ENCODE results near the gene PKD2L2.
A peak's percentile ranks its signal among the peaks of the same experiment; 100 is the strongest.
"Not testable (repeated sequence)": the region's sequence is repeated elsewhere in the genome, so short reads cannot be mapped to it uniquely, and the experiment has no call there.

PKD2L2 gene

DNA sequence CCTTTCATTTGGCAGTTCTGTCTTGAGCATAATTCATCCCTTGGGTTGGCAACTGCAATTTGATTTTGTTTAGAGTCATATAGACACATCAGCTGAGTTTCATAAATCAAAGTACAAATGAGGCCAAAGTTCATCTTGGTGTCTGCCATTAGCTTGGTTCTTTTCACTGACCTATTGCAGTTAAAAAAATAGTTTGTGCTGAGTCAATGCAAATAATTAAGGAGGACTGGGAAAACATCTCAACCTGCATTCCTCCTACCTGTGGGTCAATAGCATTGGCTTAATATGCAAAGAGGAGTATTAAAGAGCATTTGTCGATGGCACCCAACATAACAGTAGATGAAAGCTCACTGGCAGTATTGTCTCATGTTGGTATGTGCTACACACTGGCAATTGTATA, 1.6 kb downstream of the PKD2L2 start:
- DNase-seq, result no peak

DNA sequence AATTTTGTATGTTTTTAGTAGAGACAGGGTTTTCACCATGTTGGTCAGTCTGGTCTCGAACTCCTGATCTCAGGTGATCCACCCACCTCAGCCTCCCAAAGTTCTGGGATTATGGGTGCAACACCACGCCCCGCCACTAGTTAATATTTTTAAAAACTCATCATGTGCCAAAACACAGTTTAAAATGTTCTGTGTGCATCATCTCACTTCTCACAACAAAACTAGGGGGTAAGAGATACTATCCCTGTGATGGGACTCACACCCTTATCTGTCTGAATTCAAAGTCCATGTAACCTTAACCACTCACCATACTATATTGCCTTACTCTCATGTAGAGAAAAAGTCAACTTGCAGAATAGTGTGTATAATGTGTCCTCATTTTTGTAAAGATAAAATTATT, 2.6 kb downstream of the PKD2L2 start:
- DNase-seq, result no peak

DNA sequence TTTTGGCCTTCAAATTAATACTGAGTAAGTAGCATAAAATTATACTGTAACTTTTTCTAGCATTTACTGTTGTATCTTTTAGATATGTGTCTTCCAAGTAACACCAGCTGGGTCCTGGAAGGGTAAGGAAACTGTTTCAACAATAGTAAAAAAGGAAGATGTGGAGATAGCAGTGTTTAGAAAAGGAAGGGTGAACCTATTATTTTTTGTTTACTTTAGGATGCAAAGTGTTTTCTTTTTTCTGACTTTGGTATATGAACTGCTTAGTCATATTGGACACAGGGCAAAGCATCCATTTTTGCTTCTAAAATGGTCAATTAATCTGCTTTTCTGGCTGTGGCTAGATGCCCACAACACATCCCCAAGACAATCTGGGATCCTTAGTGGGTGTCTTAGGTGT, 5.3 kb downstream of the PKD2L2 start:
- no peak for DNase-seq

DNA sequence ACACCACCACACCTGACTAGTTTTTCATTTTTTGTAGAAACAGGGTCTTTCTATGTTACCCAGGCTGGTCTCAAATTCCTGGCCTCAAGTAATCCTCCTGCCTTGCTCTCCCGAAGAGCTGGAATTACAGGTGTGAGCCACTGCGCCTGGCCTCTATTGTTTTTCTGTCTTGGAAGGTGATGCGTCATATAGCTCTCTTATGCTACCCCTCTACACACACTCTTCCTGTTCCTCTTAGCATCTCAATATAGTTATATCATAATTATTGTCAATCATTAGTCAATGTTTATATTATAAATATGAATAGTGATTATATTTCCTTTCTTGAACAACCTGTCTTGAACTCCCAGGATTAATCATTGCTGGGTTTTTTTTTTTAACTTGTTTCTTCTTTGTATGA, 7.3 kb downstream of the PKD2L2 start:
- no peak for DNase-seq

DNA sequence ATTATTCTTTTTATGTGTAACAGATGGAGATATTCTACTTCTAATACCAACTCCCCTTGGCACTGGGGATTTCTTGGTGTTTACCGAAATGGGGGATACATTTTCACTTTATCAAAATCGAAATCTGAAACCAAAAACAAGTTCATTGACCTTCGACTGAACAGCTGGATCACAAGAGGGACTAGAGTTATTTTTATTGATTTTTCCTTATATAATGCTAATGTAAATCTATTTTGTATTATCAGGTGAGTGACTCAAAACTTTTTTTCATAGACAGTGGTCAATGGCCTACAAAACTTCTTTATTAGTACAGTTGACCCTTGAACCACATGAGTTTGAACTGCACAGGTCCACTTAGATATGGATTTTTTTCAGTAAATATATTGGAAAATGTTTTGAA, 10.2 kb downstream of the PKD2L2 start:
- no peak for DNase-seq

DNA sequence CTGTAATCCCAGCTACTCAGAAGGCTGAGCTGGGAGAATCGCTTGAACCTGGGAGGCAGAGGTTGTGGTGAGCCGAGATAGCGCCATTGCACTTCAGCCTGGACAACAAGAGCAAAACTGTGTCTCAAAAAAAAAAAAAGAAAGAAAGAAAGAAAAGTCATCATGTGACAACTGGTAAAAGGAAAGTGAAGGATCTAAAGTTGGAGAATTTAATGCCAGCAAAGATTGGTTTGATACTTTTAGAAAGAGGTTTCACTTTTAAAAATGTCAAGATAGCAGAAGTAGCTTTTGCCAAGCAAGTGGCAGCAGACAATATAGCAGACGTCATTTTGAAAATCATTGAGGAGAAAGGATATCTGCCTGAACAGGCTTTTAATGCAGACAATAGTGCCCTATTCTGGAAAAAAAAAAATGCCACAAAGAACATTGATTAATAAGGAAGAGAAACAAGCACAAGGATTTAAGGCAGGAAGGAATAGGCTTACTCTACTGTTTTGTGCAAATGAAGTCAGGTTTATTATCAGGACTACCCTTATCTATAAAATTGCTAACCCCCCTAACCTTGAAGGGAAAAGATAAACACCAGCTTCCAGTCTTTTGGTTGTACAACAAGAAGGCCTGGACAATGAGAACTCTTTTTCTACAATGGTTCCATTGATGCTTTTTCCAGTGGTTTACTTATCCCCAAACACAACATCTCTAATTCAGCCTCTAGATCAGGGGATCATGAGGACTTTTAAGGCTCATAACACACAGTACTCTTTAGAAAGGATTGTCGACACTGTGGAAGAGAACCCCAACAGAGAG, 12.0 kb downstream of the PKD2L2 start:
- DNase-seq, result peak in 1 of 2 donors; percentile 35

DNA sequence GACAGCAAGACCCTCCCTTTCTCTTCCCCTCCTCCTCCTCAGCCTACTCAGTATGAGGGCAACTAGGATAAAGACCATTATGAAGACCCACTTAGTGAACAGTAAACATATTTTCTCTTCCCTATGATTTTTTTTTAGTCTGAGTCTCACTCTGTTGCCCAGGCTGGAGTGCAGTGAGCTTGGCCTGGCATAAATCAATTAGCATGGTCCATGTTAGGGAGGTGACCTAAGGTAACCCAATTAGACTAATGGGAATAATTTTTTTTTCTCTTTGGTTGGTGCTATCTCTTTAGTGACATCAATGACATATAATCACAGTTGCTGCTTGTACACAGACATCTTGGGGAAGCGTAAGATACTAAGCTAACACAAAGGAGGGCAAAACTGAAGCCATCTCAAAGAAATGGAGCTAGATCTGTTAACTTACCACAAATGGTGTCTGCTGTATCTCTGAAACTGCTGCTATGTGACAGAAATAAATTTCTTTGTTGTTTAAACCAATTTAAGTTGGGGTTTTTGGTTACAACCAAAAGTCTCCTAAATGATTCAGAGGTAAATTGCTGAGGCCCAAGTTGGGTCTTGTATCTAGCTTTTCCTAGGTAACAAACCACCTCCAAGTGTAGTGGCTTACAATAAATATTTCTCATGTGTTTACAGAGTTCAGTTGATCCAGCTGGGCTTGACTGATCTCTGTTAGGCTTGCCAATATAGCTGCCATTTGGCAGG, 13.3 kb downstream of the PKD2L2 start:
- no peak for DNase-seq

DNA sequence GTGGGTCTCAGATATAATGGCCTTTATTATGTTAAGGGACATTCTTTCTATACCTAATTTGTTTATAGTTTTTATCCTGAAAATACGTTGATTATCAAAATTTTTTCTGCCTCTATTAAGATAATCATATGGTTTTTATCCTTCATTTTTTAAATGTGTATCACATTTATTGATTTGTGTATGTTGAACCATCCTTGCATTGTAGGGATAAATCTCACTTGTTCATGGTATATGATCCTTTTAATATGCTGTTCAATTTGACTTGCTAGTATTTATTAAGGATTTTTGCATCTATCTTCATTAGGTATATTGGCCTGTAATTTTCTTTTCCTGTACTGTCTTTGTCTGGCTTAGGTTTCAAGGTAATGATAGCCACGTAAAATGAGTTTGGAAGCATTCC, 25.5 kb downstream of the PKD2L2 start:
- DNase-seq, result no peak

DNA sequence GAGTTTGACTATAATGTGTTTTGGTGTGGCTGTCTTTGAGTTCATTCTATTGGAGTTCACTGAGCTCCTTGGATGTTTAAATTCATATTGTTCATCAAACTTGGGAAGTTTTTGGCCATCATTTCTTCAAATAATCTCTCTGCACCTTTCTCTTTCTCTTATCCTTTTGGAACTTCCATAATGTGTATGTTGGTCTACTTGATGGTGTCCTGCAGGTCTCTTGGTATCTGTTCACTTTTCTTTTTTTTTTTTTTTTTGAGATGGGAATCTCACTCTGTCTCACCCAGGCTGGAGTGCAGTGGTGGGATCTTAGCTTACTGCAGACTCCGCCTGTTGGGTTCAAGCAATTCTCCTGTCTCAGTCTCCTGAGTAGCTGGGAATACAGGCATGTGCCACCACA, 27.7 kb downstream of the PKD2L2 start:
- no peak for DNase-seq

DNA sequence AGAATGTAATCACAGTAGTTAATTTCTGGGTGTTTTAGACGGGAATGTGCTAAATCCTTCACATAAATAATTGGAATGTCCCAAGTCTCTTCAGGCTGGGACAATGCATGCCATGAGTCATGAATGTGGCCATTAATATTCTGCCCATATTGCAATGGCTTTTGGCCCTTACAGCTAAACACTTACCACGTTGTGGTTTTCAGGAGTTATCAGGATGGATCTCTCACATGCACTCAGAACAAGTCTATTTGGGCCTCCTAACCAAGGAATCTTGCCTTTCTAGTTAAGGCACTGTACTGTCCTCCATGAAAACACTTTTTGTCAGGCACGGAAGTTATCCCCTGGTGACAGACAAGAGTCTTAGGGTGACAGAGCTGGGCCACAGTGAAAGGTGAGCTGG, 32.7 kb downstream of the PKD2L2 start:
- DNase-seq, result no peak

DNA sequence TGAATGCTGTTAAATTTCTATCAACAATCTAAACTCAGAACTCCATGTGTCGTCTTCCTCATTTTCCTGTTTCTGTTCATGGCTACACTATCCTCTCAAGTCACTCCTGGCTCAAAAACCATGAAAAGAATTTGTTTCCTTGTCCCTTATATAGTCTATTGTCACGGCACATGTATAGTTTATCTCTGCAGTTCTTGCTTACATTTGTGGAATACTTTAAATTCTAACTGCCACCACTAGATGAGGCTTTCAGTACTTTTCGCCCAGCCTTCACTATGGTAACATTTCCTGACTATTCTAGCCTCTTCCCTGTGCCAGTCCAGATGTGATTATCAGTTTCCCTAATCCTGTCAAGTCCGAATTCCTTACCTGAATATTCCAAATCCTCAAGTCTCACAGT, 34.6 kb downstream of the PKD2L2 start:
- DNase-seq, result no peak

DNA sequence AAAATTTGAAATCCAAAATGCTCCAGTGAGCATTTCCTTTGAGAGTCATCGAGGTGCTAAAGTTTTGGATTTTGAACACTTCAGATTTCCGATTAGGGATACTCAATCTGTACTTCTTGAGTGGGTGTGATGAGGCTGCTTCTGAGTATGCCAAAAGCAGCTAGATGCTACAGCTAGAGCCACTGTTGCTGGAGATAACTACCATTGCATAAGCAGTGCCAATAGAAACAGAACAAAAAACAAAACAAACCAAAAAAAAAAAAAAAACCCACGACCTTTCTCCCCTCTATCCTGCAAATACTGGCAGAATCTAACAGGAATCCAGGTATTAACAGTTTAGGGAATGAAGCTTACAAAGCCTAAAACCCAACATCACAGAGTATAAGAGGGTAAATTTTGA, 43.5 kb downstream of the PKD2L2 start:
- no peak for DNase-seq

DNA sequence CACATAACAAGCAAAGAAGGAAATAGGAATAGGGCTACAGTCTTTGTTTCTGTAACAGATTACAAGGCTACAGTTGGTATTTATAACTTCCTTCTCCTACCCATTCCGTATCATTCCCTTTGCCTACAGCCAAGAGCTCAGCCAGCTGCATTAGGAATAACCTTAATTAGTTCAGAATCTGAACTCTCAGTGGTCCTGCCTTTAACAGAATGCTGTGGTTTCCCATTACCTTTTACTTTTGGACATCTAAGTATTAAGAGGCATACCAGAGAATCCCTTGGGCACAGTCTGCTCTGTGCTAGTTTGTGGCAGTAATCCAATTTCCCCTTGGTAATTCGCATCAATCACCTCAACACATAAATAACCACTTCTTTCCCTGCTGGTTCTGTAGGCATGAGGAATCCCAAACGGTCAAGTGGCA, 44.2 kb downstream of the PKD2L2 start:
- no peak for DNase-seq

DNA sequence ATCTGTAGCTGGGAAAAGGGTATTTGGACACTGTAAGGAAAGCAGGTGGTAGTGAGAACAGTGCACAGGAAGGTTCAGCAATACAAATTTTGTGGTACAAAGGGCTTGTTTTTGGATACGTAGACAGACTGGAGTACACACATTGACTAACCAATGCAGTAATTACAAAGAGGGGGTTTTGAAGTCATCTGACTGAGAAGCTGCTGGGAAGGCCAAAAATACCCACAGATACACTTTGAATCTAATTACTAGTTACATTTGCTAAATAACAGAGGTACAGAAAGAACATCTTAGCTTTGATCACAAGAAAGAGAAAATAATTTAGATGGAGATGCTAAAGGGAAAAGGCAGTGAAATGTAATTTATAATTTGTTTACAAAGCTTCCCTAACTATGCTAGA, 45.9 kb downstream of the PKD2L2 start:
- no peak for DNase-seq

DNA sequence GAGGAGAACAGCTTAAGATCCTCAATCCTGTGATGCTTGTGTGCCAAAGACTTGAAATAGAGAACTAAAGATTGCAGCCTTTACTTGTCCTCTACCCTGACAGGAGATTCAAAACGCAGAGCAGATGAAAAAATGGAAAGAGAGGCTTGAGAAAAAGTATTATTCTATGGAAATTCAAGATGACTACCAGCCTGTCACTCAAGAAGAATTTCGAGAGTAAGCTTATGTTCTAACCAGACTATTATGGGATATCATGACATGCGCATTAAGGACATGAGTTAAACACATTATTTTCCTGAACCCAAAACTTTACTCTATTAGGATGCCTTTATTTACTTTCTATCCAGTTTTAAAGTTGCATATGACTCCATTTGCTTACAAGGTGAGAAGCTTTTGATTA, 46.4 kb downstream of the PKD2L2 start:
- no peak for DNase-seq

DNA sequence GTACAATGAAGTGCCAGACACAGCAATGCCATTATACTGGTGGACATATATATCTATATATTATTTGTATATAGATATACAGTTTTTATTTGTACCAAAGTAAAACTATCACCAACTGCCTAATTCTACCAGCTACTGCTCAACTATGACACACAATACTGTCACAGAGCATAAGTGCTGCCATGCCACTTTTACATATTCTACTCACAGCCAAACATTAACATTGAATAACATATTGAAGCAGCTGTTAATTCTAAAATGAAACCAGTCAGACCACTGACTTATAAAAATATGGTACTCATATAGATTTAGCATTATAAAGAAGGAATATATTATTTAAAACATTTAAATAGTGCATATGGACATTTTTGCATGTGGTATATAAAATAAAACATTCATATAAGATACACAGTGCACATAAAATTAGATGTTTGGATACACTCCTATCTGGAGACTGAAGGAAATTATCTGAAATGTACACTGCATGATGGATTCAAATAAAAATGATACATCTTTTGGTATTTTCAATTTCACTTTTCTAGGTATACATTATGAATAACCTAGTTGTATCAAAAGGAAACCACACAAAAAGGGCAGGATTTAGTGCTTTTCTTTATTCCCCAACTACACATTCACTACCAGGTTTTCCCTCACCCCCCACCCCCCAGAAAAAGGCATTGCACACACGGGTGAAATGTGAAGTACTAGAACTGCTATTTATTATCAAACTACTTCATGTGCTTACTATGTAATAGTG, 48.9 kb downstream of the PKD2L2 start:
- no peak for DNase-seq

DNA sequence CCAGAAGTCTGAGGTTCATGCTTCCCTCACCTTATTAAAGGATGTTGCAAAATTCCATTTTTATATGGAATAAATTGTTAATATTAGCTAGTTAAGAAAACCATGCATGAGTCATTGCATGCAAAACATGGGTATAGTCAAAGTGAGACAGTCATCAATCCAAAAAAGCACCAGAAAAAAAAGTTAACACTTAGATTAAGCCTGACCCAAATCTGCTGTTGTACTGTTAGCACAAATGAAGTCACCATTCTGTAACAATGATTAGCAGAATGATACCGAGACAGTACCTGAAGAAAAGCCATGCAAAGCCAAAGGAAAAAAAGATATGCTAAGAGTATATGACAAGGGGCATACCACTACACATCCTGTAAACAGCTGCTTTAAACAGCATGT, 49.5 kb downstream of the PKD2L2 start:
- DNase-seq, result no peak

DNA sequence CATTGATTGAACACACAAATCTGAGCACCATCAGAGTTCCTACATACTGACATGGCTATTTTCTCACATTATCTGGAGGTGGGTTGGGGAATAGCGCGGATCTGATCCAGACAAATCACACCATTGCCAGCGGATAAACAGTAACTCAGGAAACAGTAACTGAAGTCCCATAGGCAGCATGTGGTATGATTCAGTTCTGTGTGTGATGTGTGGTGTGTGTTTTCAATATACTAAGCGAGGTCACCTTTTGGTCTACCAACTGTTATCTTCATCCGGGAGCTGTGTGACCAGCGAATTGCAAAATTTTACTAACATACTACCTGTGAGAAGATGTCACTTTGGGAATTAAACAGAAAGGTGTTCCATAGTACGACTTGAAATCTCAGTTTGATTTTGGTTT, 50.1 kb downstream of the PKD2L2 start:
- DNase-seq, result no peak

DNA sequence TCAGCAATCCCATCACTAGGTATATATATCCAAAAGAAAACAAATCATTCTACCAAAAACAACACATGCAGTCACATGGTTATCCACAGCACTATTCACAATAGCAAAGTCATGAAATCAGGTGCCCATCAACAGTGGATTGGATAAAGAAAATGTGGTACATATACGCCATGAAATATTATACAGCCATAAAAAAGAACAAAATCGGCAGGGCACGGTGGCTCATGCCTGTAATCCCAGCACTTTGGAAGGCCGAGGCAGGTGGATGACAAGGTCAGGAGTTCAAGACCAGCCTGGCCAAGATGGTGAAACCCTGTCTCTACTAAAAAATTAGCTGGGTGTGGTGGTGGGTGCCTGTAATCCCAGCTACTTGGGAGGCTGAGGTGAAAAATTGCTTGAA, 55.0 kb downstream of the PKD2L2 start:
- not testable (repeated sequence) for DNase-seq

DNA sequence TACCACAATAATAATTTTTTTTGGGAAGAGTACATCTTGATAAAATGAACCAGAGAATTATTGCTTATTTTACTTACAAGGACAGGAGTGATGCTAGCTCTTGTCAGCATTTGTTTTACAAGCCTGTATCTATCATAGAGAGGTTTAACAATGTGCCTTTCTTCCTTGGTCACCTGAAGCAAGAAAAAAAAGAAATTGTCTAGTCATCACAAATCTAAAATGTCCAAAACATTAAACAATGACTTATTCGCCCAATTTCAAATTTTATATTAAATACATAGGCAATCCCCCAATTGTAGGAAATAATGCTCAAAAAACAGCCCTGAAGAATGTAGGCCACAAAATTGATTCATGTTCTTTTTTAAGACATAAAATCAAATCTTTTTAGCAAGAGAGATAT, 56.6 kb downstream of the PKD2L2 start:
- DNase-seq, result no peak

DNA sequence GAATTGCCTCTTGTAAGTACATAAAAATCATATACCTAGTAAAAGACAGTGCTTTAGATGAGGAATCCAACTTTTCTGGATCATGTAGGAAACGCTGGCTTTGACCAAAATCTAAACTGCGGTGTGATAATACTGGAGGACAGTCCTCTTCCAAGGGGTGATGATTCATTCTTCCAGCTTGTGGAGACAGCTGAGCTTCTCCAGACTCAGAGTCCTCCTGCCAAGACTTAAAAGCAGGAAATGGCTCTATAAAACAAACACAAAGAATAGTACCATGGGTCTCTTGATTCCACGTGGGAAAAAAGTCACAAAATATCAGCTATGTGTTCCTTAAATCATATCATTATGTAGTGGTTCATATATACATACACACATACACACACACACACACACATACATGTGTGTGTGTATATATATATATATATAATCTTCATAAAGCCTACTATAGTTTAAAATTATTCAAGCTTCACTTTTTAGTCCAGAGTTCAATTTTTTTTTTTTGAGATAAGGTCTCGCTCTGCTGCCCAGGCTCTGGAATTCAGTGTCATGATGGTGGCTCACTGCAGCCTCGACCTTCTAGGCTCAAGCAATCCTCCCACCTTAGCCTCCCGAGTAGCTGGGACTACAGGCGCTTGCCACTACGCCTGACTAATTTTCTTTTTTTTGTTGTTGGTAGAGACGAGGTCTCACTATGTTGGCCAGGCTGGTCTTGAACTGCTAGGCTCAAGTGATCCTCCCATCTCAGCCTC, 65.0 kb downstream of the PKD2L2 start:
- no peak for DNase-seq

DNA sequence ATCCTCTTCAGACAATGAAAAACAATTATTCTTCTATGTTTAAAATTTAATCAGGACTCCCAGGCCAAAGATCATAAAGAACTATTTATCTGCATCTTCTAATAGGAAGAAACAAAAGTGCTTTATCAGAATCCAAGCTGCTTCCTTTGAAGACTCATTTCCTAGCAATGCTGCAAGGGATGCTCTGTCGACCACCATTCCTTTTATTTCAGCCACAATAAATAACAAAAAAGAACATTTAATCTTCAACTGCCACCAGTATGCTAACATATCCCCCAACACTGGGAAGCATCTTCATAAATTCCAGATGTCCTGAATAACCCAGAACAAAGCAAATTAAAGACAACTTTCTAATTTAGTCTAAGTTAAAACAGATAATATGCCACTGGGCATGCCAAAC, 68.7 kb downstream of the PKD2L2 start:
- DNase-seq, result no peak

DNA sequence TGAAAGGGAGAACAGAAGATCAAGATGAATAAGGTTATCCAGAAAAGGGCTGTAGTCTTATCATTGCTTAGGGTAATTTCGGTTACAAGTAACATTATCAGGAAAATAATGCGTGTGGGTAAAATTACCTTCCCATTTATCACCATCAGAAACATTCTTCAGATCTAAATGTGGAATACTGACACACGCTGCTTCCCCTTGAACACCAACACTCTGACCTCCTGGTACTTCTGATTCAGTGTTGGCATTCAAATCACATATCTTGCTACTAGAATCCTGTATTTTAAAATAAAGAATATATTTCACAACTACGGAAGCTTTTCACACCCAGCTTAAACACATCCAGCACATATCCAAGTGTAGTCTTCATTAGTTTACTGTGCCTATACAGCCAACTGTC, 70.2 kb downstream of the PKD2L2 start:
- no peak for DNase-seq

Measured in bone marrow (tissue), 2 donors.